Stimulated activated CD8-positive, alpha-beta memory T cell treated with anti-CD3 and anti-CD28 coated beads, Interleukin-7, amount 100 ng/mL, for 48 hours (primary cell): ENCODE results near the gene DVL1.

Experiments
- DNase-seq, 2 donors: peaks; one replicate each; pipeline ENCODE4 v3.0.0-alpha.2; 2020; ENCODE audit warnings: low read depth in 1 of 2; ENCODE audit errors: extremely low read depth in 1 of 2

Gene DVL1

DNA sequence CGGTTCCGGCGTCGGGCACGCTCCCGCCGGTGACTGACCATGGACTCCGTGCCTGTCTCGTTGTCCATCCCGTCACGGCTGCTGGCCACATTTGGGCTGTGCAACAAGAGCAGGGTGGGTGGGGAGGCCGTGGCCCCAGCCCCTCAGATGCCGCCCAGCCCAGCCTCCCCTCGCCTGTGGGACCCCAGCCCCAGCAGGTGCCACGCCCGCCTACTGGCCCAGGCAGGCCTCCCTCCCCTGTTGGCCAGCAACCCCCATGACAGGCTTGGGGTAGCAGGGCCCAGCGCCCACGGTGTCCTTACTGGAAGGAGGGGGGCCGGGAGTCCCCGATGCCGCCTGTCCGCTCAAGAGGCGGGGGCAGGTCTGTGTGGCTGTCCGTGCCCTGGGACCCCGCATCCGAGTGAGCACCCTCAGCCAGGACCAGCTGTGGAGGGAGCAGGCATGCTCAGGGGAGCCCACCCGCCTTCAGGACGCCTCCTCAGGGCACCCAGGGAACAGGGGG is 7.1 kb downstream of the DVL1 start:
- no peak for DNase-seq

DNA sequence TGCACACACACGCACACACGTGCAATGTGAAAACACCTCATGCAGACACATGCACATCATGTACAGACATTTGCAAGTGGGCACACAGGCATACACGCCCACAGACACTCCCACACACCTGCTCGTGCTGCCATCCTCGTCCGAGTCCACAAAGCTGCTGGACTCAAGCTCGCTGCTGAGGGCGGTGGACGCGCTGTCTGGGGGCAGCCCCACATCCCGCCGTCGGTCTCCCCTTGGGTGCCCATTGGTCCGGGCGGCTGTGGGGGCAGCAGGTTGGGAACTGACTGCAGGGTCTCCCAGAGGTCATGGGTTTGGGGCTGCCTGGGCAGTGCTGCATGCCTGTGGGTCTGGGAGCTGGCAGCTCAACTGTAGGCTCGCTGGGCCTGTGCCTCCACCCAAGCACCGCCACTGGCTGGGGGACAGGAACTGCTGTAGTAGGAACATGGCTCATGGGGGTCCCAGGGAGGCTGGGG is 7.6 kb downstream of the DVL1 start:
- no peak for DNase-seq

DNA sequence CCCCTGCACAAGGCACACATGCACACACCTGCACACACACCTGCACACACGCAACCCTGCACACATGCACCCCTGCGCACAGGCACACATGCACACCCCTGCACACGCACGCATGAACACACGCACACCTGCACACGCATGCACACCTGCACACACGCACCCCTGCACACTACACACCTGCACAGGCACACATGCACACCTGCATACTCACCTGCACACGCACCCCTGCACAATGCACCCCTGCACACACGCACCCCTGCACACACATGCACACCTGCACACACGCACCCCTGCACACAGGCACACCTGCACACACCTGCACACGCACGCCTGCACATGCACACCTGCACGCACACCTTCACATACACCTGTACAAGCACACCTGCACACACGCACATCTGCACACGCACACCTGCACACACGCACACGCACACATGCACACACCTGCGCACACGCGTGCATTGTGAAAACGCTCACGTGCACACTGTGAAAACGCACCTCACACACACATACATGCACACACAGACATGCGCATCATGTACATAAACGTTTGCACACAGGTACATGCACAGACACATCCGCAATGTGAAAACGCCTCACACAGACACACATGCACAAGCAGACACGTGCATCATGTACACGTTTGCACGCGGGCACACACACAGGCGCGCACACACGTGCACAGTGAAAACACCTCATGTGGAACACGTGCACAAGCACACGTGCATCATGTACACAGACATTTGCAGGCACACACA is 8.2 kb downstream of the DVL1 start:
- no peak for DNase-seq

DNA sequence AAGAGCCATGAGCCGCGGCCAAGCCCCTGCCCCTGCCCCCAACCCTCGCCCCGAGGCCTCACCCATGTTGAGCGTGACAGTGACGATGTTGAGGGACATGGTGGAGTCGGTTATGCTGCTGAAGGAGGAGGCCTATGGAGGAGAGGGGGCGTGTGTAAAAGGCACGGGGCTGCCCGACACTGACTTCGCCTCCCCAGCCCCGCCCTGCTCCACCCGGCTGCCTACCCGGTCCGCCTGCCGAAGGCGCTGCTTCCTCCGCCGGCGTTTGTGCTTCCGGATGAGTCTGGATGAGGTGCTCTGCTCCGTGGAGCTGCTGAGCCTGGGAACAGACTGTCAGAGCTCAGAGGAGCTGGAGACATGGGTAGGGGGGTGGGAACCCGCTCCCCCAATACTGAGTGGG is 9.0 kb downstream of the DVL1 start:
- DNase-seq, result no peak

DNA sequence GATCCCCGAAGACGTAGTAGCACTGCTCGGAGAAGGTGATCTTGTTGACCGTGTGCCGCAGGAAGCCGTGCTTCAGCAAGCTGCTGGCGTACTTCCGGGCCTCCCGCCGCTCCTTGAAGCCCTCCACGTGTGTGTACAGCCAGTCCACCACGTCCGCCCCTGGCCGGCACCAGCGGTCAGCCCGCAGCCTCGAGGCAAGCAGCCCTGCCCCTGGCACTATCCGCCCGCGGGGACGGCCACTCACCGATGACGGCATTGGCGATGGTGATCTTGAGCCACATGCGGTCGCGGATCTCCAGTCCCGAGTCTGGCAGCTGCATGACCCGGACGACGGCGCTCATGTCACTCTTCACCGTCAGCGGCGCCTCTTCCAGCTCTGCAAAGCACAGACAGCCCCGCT is 10.9 kb downstream of the DVL1 start:
- DNase-seq, result no peak

DNA sequence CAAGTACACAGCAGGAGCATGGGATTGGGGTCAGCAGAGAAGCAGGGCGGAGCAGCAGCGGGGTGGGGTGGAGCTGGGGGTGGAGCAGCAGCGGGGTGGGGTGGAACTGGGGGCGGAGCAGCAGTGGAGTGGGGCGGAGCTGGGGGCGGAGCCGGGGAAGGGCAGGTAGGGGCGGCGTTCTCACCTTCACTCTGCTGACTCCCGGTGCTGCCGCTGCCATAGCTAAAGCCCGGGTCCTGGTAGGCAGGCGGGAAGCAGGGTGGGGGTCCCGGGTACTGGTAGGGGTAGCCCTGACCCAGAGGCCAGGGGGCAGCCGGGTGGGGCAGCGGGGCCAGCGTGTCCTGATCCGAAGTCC is 11.4 kb downstream of the DVL1 start:
- no peak for DNase-seq

DNA sequence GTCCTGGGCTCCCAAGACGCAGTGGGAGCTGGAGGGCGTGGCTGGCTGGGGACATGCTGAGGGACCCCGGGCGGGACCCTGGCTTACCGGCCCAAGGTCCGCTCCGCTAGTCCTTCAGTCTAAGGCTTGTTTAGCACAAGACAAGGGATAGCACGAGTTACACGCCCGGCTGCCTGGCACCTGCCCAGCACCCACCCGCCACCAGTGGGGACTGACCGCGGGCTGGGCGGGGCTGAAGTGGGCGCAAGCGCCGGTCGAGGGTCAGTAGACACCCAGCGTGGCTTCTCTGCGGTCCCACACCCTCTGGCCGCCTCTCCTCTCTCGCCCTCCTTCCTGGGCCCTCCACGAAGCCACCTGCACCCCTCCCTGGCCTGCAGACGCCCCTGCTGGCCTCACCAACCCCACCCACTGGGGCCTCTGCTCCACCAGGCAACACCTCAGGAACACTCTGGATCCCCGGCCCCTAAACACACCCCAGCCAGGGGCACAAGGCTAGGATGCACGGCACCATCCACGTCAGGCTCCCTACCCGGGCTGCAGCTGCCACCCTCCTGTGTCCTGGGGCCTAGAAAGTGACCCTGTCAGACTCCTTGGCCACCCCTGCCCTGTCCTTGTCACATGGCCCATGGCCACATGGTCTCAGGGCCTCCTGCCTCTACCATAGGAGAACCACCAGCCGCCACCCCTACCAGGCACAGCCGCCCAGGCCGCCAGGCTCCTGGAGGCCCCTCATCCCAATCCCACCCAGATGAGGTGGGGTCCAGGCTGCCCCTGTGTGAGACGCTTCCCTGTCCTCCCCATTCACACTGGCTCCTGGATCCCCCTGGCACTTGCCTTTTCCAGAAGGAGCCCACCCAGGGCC is 12.1 kb downstream of the DVL1 start:
- DNase-seq, result no peak

GRCh38 chr1:1336446-1336845 is 12.8 kb downstream of the DVL1 start:
- no peak for DNase-seq

GRCh38 chr1:1335792-1336248 is 13.4 kb downstream of the DVL1 start:
- DNase-seq, result no peak

DNA sequence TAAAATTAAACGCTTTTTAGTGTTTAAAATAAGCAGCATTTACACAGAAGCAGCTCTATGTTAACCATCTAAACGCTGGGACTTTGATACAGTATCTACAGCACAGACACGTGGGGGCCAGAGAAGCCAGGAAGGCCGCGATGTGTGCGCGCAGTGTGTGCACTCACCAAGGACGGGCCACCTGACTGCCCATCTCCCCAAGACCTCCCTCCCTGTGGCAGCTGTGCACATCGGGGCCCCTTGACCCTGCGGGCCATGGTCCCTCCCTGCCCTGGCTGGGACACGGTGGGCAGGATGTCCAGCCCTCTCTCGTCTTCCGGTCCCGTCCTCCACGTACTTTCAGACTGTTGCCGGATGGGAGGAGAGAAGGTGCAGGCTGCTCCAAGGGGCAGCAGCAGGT is 13.9 kb downstream of the DVL1 start:
- DNase-seq, result no peak

DNA sequence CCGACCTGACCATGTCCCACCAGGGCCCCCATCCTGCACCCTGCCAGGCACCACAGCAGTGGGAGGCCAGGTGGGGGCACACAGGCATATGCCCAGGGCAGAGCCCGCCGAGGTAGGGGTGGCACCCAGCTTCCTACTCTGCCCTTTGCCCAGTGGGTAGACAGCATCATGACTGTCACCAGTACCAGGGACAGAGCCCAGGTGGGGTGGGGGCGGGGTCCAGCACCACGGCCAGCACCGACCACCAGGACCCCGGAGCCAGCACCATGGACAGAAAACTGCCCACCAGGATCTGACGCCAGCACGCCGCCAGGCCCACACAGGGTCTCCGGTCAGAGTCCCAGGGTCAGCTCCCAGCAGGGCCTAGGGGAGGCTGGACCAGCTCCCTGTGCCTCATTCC is 14.4 kb downstream of the DVL1 start:
- DNase-seq, result no peak

- DNase-seq, result no peak
Observed at GRCh38 chr1:1333551-1334241, 15.5 kb downstream of the DVL1 start.

- no peak for DNase-seq
Observed at GRCh38 chr1:1332774-1333480, 16.3 kb downstream of the DVL1 start.

- DNase-seq, result no peak
Observed at GRCh38 chr1:1332031-1332755, 17.0 kb downstream of the DVL1 start.

DNA sequence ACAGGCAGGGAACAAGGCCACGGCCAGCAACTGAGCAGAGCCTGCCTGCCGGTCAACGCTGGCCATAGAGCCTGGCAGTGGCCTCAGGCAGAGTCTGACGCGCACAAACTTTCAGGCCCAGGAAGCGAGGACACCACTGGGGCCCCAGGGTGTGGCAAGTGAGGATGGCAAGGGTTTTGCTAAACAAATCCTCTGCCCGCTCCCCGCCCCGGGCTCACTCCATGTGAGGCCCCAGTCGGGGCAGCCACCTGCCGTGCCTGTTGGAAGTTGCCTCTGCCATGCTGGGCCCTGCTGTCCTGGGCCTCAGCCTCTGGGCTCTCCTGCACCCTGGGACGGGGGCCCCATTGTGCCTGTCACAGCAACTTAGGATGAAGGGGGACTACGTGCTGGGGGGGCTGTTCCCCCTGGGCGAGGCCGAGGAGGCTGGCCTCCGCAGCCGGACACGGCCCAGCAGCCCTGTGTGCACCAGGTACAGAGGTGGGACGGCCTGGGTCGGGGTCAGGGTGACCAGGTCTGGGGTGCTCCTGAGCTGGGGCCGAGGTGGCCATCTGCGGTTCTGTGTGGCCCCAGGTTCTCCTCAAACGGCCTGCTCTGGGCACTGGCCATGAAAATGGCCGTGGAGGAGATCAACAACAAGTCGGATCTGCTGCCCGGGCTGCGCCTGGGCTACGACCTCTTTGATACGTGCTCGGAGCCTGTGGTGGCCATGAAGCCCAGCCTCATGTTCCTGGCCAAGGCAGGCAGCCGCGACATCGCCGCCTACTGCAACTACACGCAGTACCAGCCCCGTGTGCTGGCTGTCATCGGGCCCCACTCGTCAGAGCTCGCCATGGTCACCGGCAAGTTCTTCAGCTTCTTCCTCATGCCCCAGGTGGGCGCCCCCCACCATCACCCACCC is 17.9 kb downstream of the DVL1 start, which contains the start of gene TAS1R3:
Gene TAS1R3 (plus strand): TSS at position 213 of the 898 bp plus-strand sequence. CDS start 66 bp downstream, at position 279.
- DNase-seq, result no peak

DNA sequence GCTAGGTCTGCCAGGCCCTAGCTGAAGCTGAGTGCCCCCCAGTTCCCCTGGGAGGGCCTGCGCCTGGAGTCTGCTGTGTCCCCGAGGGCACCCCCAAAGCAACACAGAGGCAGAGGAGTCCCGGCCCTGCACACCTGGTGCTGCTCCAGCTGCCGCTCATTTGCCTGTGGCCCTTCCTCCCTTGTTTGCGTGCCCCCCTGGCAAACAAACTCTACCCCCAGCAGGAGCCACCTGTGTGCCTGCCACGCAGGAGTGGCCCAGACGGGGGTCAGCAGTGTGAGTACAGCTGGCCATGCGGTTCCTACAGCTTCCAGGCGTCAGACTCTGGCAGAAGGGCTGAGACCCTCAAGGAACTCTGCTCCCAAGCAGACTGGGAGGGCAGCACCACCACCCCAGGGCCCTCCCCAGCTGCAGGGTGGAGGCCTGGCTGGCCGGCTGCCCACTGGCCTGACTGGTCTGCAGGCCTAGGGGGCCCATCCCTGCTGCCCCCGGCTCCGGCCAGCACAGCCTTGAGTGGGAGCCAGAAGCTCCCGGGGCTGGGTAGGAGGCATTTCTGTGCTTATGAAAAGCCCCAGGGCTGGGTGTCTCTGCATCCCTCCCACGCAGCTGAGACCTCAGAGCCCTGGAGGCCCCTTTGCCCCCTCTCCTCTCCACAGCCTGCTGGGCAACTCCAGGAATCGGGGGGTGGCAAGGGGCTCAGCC is 18.7 kb downstream of the DVL1 start:
- no peak for DNase-seq

DNA sequence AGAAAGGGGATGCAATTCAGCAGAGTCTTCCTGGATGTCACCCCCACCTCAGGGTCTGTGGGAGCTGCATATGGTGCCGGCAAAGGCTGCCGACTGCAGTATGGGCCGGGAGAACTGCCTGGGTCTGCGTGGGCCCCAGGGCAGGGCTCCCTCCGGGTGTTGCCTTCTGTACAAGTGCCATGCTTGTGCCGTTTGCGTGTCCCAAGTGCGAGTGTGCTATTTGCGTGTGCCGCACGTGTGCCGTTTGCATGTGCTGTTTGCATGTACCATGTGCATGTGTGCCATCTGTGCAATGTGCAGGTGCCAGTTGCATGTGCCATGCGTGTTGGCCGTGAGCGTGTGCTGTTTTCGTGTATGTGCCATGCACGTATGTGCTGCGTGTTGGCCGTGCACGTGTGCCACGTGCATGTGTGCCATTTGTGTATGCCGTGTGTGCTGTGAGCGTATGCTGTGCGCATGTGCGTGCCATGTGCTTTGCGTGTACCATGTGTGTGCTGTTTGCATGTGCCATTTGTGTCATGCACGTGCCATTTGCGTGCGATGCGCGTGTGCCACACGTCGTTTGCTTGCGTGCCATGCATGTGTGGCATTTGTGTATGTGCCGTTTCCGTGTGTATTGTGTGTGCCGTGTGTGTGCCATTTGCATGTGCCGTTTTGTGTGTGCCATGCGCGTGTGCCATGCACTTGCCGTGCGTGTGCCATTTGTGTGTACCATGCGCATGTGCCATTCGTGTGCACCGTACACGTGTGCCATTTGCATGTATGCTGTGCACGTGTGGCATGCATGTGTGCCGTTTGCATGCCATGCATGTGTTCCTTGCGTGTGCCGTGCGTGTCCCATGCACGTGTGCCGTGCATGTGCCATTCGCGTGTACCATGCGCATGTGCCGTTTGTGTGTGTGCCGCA is 19.7 kb downstream of the DVL1 start:
- DNase-seq, result no peak
